ENCODE measurements around the gene OR4F6. TPM values are rescaled to one million over a fixed set of nuclear protein-coding genes. Genes with fewer than 3 reads are reported as not detected.

The OR4F6 gene
- total RNA-seq, 1 donor, result not detected

DNA sequence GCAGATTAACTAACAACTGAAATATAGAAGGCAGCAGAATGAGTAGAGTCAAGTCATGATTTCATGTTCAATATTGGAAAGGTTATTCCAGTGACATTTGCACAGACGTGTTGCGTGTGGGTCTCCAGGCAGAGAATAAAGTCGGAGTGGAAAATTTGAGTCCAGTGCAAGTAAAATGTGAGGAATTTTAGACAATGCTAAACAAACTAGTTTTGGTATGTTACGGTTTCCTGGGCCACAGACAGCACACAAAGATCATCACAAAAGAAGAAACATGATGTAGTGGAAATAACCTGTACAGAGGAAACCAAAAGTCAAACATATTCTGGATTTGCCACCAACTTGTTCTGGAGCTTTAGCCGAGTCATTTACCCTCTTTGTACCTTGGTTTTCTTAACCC lies 367 bp downstream of the OR4F6 start:
- DNase-seq (ENCODE audit: low read depth in 2 of 3, low spot score in 2 of 3), result no peak

- no peak for DNase-seq (ENCODE audit: low read depth in 2 of 3, low spot score in 2 of 3)
These were observed 1.1 kb downstream of the OR4F6 start for GRCh38 chr15:101804375-101804774.

GRCh38 chr15:101804941-101805340 lies 1.6 kb downstream of the OR4F6 start:
- DNase-seq (ENCODE audit: low read depth in 2 of 3, low spot score in 2 of 3), result no peak

GRCh38 chr15:101805605-101806345 lies 2.5 kb downstream of the OR4F6 start:
- DNase-seq (ENCODE audit: low read depth in 2 of 3, low spot score in 2 of 3), result no peak

GRCh38 chr15:101807345-101807945 lies 4.1 kb downstream of the OR4F6 start:
- DNase-seq (ENCODE audit: low read depth in 2 of 3, low spot score in 2 of 3), result no peak

- DNase-seq (ENCODE audit: low read depth in 2 of 3, low spot score in 2 of 3), result no peak
These were observed 4.9 kb downstream of the OR4F6 start for GRCh38 chr15:101808201-101808600.

GRCh38 chr15:101810456-101810855 lies 7.1 kb downstream of the OR4F6 start:
- DNase-seq (ENCODE audit: low read depth in 2 of 3, low spot score in 2 of 3), result no peak

DNA sequence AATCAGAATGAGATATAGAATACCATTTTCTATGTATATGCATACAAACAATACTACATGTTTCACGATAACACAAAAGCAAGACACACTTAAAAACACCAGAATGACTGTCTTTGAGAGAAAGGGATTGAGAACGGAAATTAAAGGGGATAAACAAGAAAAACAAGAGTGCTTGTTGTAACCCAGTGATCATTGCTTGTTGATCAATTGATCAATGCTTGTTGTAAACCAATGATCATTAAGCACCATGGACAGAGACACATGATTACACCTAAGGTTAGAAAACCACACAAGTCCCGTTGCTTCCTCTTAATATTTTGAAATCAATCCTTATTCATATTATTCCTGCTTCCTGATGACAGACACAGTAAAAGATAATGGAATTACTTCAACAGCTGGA lies 7.6 kb downstream of the OR4F6 start:
- DNase-seq (ENCODE audit: low read depth in 2 of 3, low spot score in 2 of 3), result peak in 1 of 3 donors; percentile 11

DNA sequence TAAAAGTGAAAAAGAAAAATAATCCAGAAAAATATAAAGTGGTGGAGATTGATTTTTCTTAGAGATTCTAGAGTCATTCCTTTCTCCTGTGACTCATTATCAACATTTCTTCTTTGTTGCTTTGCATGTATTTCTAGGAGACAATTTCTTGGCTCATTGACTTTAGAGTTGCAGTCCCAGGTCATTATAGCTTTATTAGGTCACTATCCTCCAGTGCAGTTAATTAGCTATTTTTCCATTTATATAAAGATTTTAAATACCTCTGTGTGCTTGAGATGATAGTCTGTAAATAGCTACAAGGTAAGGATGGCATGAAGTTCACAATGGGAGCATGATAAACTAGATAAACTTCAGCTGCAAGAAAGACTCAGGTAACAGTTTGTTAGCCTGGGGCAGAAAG lies 8.6 kb downstream of the OR4F6 start, which contains the start of gene OR4F15:
OR4F15 (plus strand) TSS at position 301 of the 400 bp plus-strand sequence. CDS start 5,985 bp downstream, outside the sequence.
- DNase-seq (ENCODE audit: low read depth in 2 of 3, low spot score in 2 of 3), result no peak

DNA sequence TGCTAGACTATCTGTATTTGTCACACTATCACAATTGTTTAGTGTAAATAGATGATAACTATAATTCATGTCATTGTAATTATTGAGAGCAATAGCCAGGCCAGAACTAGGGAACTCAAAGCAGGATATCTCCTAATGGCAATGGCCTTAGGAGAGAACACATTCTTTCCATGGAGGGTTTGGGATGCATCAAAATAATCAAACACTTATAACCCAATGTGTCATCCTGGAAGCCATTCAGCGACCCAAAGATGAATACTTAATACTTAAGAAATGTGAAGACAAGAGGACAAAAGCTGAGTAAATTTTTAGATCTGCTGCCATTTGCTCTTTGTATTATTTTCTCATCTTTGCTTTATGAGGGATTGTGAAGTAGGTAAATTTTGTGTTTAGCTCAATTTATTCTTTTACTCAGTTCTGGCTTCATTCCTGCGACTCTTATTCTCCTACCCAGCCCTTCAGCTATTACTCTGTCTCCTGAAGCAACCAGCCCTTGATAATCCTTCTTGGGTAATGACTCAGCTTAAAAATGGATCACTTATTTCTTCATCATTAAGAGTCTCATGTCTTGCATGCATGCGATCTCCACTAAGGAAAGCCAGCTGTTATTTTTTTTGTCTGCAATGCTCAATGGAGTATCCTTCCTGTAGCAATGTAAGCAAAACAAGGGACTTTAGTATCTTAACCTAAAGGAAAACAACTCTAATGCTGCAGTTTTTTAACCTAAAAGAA lies 10.7 kb downstream of the OR4F6 start:
- DNase-seq (ENCODE audit: low read depth in 2 of 3, low spot score in 2 of 3), result no peak

GRCh38 chr15:101820781-101821180 lies 17.5 kb downstream of the OR4F6 start:
- DNase-seq (ENCODE audit: low read depth in 2 of 3, low spot score in 2 of 3), result no peak

DNA sequence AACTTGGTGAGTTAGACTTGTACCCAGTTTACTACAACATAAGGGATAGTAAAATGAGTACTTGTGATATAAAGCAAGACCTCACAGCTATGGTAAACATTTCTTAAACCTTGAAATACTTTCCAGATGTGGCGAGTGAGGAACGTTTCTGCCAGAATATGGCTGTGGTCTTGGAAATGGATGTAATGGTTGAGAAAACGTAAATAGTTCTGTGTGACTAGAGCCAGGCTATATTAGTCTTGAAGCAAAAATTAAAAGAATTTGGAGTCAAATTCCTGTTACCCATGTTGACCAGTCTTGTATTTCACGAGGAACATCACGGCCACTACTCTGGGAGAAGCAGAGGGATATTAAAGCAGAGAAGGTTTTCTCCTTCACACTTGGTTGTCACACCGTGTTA lies 23.9 kb downstream of the OR4F6 start:
- no peak for DNase-seq (ENCODE audit: low read depth in 2 of 3, low spot score in 2 of 3)

DNA sequence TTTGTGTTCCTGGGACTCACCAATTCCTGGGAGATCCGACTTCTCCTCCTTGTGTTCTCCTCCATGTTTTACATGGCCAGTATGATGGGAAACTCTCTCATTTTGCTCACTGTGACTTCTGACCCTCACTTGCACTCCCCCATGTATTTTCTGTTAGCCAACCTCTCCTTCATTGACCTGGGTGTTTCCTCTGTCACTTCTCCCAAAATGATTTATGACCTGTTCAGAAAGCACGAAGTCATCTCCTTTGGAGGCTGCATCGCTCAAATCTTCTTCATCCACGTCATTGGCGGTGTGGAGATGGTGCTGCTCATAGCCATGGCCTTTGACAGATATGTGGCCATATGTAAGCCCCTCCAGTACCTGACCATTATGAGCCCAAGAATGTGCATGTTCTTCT lies 25.5 kb downstream of the OR4F6 start:
- no peak for DNase-seq (ENCODE audit: low read depth in 2 of 3, low spot score in 2 of 3)

DNA sequence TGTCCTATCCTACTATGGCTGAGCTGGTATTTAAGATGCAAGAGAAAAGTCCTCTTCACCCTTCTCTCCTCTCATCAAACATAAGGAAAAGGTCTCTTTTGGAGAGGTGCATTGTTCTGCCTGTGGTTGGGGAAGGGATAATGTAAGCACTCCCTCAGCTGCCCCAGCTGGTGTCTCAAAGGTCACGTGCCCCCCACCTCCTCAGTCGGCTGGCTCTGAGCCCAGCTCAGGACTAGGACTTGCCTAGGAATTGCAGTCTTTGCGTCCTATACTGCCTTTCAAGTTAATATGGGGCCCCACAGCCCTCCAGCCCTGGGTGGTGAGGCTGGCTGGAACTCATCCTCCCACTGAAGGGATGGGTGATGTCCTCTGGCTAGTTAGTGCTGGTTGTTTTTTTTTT lies 38.3 kb downstream of the OR4F6 start:
- no peak for DNase-seq (ENCODE audit: low read depth in 2 of 3, low spot score in 2 of 3)

DNA sequence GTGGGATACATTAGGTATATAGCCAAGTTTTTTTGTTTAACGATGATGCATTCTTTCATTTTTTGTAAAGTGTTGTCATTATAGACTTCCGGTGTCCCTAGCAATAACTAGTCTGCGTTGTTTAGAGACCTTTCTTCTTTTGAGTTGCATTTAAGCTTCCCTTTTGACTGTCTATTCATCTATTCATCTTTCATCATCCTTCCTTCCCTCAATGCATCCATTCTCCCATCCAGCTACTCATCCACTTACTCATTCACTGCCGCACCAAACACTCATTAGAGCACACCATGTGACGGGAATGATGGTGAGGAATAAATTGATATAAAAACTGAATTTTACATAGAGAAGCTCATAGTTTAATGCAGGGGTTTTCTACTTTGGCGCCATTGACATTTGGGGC lies 41.6 kb downstream of the OR4F6 start:
- no peak for DNase-seq (ENCODE audit: low read depth in 2 of 3, low spot score in 2 of 3)

DNA sequence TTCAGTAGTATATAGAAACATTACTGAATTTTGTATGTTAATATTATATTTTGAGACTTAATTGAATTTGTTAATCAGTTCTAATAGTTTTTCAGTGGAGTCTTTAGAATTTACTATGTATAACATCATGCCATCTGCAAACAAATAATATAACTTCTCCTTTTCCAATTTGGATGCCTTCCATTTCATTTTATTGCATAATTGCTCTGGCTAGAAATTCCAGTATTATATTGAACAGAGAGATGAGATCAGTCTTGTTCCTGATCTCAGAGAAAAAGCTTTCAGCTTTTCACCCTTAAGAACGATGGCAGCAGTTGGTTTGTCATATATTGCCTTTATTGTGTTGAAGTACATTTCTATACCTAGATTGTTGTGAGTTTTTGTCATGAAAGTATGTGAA lies 49.0 kb downstream of the OR4F6 start:
- DNase-seq (ENCODE audit: low read depth in 2 of 3, low spot score in 2 of 3), result no peak

Small RNA genes lying within 50 kb of the gene (small RNA-seq; reads per million reads assigned to genes)
- not detected for gene RN7SL209P

Other genes with a start within 250 kb of the OR4F6 start
- gene TM2D3, start 151.1 kb upstream of the OR4F6 start, total RNA-seq, result 45.0 TPM
- 9.7 TPM for gene TARS3, start 79.0 kb upstream of the OR4F6 start, total RNA-seq
- gene OR4F15, start 8.7 kb downstream of the OR4F6 start, total RNA-seq, result under 0.01 TPM